Stimulated activated CD4-positive, alpha-beta T cell treated with anti-CD3 and anti-CD28 coated beads, Interleukin-1b, Interleukin-23, amount 100 ng/mL, for 48 hours (primary cell): ENCODE results near the gene DTX3.
"Not testable (repeated sequence)": the region's sequence is repeated elsewhere in the genome, so short reads cannot be mapped to it uniquely, and the experiment has no call there.

ENCODE experiments used
- DNase-seq: peaks from one replicate; pipeline ENCODE4 v3.0.0-alpha.2; 2020

The DTX3 gene

DNA sequence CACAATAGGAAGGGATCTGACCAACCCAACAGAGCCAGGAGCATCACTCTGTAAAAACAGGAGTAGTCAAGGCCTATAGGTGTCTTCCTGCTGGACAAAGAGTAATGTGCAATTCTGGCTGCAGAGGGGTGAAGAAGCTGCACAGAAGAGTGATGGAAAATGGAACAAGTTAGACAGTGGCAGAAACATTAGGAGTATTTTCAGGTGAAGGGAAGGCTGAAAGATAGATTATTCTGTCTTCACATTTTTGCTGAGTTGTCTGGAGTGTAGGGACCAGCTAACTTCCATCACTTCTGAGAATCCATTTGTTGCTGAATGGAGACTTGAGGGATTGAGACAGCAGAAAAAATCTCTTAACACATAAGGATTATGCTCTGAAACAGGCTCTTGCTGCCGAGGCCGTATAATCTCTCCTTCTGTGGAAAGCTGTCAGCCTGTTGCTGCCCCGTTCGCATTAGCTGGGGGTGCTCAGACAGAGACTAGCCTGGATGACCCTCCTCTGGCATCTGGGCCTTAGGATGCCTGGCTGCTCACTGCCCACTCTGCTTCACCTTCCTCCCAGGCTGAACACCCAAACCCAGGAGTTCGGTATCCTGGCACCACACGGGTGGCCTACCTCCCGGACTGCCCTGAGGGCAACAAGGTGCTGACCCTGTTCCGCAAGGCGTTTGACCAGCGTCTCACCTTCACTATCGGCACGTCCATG is 3.5 kb downstream of the DTX3 start:
- DNase-seq = no peak

DNA sequence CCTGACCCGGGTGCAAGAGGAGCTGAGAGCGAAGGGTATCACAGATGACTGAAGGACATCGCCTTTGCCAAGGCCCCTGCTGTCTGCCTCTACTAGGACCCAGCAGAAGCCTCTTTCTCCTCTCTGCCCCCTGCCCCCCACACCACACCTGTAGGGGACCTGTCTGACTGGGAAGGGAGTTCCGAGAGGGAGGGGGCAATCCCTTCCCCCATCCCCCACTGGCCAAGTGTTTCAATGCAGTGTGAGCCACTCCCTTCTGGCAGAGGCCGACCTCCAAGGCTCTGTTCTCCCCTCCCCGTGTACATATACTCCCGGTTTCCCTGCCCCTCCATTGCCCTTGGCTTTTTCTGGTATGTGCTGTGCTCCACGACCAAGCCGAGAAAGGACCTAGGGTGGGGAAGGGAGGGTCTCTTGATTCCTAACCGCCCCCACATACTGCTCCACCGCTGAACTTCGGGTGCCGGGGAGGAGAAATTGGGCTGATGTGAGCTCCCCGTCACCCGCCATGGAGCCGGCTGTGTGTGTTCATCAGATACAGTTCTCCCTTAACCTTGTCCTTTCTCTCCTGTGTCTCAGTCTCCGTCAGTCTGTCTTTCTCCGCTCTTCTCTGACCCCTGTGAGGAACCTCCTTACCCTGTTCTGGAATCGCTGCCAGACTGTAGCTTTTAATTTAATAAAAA is 4.6 kb downstream of the DTX3 start:
- no peak for DNase-seq

DNA sequence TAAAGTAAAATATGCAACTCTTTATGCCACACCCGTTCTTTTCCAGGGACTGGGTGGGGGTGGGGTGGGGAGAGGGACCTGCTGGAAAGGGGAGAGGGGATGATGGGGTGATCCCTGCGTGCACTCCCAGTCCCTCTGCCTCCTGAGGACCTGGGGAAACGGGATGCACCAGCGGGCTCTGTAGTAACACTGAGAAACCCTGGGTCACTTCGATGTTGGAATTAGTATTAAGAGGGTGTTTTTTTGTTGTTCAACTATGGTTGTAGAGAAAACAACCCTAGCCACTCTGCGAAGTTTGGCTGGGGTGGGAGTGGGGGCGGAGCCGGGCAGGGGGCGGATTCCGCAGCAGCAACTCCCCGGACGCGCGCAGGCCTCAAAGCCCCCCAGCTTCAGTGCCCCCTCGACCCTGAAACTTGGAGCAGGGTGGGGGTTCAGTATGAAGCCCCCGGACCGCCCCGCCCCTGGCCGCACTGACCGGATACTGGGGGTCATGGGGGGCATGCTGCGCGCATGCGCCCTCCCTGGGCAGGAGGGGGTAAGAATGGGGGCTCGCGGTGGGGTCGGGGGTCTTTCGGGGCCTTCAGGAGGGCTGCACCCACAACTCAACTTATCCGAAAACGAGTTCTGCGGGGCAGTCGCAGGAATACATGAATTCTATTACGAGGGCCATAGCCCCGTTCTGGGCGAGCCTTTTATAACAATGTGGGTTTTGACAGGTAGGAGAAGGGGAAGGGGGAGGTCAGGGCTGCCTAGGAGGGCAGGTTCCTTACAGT is 5.3 kb downstream of the DTX3 start:
- no peak for DNase-seq

DNA sequence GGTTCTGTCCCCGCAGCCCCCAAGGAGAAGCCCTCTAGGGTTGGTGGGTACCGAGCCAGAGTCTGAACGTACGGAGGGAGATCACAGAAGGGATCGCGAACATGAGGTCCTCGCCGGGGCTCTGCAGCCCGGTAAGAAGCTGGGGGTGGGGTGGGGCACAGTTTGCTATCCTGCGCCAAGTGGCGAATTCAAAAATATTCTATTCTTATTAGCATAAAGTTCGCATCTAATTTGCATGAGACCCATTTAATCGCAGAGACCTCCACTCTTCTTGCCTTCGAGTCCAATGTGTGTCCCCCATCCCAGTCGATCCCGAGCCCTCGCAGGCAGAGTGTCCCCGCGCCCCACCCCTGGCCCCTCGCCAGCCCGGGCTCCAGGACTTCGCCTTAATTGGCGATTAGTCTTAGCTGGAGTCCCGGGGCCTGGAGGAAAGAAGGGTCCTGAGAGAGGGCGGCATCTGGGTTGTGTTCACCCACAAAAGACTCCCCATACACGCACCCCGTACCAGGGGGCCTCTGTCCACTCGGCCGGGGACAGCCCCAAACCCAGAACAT is 6.0 kb downstream of the DTX3 start:
- no peak for DNase-seq

DNA sequence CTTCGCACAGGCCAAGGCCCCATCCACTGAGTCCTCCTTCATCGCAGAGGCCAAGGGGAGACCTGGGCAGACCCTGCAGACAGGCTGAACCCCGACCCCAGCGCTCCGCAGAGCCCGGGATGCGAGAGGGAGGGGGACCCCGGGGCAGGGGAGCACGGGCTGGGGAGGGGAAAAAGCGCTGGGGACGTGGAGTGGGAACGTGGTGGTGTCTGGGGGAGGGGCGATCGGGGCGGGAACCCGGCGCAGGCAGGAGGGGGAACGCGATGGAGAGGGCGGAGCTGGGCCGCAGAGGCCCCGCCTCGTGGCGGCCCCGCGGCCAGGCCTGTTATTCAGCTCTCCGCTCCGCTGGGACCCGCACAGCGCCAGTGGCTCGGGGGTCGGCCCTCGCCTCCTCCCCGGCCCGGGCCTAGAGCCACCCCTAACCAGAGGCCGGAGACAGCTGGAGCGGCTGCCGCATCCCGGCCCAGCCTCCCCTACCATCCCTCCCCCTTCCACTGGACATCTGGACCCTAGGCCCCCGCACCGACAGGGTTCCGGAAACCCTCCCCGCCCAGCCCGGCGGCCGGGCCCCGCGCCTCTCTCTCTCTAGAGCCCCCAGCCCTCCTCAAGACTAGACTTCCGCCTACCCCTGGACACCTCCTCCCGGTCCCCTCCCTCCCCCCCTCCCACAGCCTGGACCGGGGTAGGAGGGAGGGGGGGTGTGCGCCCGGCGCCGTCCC is 6.6 kb downstream of the DTX3 start, which contains the start of gene ARHGEF25:
TSS of gene ARHGEF25 (plus strand) at position 328 of the 719 bp plus-strand sequence. CDS start 460 bp downstream, outside the sequence.
- DNase-seq = no peak

DNA sequence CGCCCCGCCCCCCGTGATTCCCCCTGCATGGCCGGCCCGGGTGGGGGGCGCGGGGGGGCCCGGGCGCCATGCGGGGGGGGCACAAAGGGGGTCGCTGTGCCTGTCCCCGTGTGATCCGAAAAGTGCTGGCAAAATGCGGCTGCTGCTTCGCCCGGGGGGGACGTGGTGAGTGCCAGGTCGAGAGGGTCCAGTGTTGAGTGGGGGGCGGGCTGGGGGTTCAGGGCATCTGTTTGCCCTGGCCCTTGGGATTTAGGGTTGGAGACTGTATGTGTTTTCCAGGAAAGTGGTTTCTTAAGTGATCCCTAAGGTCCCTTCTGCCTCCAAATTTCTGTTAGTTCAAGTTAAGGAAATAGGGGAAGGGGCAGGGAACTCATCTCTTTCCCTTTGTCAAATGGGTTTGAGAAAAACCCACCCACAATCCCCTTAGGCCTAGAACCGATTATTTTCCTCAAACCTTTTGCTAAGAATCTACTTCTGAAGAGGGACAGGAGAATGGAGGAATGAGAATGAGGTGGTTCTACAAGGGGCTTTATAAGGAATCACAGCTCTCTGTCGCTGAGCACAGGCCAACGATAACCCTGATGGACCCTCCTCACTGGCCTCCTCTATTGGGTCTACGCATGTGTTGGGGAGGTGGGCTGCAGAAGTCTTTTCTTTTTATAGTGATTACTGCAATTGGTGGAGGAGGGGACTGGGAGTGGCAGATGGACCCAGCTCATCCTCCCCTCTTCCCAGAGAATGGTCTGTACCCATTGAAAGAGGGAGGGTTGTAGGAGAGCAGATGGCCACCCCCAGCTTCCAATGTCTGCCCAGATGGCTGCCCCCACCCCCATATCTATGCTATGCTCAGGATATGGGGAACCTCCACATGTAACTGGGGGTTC is 7.4 kb downstream of the DTX3 start:
- no peak for DNase-seq

DNA sequence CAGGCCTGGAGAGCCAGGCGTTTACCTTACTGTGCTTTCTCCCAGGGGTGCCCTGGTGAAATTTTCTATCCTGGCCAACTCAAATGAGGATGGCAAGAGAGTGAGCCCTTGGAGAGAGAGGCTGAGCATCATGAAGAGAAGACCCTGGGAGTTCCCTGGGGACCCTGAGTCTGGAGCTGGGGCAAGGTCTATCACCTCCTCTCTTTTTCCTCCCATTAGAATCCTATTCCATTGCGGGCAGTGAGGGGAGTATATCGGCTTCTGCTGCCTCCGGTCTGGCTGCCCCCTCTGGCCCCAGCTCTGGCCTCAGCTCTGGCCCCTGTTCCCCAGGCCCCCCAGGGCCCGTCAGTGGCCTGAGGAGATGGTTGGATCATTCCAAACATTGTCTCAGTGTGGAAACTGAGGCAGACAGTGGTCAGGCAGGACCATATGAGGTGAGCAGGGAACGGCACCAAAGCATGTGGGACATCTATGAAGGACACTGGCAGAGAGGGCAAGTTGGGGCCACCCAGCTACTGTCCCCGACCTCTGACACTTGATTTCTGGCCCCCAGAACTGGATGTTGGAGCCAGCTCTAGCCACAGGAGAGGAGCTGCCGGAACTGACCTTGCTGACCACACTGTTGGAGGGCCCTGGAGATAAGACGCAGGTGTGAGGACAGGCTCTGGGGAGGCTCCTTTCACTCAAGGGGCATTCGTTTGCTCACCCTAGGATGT is 8.2 kb downstream of the DTX3 start:
- no peak for DNase-seq

DNA sequence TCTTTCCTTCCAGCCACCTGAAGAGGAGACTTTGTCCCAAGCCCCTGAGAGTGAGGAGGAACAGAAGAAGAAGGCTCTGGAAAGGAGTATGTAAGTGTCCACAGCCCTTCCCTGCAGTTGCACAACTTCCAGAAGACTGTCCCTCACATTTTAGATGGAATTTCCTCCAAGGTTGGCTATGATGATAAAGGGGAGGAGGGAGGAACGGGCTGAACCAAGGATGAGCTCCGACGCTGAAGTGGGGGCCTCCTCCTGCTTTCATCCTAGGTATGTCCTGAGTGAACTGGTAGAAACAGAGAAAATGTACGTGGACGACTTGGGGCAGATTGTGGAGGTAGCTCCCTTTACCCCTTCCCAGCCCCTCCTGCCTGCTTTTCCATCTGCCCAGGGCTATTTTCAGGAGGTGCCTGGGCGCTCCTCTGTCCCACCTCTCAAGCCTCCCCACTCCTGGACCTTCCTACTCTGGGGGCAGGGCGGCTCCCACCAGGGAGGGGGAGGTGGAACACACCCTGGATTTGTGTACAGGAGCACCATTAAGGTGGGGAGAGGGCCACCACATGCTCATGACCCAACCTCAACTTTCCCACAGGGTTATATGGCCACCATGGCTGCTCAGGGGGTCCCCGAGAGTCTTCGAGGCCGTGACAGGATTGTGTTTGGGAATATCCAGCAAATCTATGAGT is 8.9 kb downstream of the DTX3 start:
- DNase-seq = no peak

DNA sequence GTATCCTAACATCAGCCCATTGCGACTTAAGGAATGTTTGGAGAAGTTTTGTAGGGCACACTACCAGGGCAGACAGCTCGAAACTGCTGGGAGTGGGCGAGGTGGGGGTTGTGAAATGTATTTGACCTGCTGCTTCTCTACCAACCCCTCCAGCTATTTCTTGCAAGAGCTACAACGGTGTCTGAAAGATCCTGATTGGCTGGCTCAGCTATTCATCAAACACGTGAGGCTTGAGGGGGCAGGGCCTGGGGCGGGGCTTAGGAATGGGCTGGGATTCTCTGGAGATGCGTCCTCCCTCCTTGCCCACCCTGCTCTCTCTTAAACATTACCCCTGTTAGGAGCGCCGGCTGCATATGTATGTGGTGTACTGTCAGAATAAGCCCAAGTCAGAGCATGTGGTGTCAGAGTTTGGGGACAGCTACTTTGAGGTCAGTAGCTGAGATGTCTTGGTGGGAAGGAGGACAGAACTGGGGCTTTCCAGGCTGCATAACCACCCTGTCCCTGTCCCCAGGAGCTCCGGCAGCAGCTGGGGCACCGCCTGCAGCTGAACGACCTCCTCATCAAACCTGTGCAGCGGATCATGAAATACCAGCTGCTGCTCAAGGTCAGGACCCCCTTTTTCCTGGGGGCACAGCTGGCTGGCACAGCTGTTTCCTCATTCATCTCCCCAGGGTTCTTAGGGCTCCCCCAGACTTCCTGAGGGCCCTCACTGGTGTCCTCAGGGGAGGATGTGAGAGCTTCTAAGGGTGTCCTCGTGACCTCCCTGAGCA is 9.7 kb downstream of the DTX3 start:
- no peak for DNase-seq

DNA sequence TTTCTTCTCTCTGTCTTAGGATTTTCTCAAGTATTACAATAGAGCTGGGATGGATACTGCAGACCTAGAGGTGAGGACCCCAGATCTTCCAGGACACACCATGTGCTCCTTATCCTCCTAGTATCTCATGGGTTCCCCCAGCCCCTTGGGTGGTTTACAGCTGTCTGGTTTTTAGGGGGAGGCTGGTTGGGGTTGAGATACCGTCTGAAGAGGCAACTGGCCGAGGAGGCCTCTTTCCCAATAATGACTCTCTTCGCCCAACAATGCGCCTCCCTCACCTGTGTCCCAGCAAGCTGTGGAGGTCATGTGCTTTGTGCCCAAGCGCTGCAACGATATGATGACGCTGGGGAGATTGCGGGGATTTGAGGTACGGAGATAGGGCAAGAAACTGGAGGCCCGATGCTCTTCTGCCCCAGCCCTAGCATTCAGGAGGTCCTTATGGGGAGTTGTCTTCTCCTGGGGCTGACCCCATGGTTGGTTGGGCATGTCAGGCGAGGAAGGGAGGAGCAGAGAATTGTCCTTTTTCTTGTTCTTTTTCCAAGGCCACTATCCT is 10.4 kb downstream of the DTX3 start:
- DNase-seq = no peak

DNA sequence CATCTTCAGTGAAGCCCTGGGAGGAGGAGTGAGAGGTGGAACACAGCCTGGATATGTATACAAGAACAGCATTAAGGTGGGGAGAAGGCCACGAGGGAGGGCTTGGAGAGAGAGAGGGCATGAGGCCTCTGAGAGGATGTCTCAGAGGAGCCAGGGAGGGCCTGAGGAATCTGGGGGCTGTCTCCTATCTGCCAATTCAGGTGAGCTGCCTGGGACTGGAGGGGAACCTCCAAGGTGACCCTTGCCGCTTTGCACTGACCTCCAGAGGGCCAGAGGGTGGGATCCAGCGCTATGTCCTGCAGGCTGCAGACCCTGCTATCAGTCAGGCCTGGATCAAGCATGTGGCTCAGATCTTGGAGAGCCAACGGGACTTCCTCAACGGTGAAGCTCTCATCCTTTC is 11.0 kb downstream of the DTX3 start:
- DNase-seq = no peak

DNA sequence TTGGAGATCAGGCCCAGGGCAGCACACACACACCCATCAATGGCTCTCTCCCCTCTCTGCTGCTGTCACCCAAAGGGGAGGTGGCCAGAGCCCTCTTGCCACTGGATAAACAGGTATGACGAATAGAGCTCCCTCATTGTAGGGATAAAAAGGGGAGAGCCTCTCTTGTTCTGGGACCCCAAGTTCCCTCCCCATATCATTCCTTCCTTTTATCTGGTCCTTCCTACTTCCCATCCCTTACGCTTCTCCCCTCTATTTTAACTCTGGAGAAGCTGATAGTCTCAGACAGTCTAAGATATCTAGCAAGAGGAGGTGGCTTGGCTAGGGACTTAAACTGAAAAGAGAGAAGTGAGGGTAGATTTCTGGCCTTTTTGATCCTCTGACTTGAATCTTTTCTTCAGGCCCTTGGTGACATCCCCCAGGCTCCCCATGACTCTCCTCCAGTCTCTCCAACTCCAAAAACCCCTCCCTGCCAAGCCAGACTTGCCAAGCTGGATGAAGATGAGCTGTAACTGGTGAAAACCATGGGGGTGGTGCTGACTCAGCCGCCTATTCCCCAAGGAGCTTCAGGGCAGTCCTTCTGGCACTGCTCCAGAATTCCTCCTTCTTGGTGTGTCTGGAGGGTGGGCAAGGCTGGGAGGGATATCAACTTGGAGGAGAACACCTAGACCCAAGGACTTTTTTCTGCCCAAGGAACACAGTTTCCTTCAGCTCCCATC is 11.9 kb downstream of the DTX3 start:
- DNase-seq = no peak

DNA sequence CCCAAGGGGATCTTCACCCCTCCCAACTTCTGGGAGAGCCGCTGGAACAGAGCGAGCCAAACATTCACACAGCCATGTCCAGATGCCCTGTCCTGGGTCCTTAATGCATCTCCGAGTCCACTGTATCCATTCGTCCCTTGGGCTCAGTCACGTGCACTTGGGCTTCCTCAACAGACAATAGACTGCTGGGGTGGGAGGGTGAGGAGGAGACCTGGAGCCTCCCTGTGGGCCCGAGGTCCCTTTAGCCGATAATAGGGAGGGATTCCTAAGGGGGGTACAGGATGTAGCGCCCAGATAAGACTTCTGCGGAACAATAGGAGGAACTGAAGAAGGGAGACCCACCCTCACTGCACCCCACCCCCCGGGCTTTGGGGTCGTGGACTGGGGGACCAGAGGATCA is 13.3 kb downstream of the DTX3 start:
- no peak for DNase-seq

DNA sequence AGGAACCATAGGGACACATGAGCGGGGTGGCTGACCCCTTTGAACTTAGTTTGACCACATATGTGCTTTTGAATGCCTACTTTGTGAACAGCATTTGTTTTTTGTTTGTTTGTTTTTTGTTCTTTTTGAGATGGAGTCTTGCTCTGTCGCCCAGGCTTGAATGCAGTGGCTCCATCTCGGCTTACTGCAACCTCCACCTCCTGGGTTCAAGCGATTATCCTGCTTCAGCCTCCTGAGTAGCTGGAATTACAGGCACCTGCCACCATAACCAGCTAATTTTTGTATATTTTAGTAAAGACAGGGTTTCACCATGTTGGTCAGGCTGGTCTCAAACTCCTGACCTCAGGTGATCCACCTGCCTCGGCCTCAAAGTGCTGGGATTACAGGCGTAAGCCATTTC is 13.8 kb downstream of the DTX3 start:
- not testable (repeated sequence) for DNase-seq

DNA sequence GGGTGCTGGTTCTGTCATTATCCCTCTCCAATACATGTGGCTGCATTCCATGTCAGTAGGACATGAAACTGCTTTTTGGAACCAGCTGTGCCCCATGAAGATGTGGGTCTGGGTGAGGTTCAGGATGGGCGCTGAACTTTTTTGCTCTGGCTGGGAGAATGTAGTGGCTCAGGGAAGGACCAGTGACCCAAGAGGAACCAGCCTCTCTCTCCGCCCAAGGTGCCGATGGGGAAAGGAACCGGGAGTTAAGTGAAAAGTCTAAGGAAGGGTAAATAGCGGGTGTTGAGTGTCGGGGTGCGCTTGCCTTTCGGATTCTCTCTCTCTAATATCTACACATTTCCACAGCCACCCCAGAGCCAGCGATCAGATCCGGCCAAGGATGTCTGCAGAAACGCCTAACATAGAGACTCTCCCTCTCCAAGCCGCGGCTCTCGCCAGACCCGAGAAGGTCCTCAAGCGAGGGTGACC is 14.4 kb downstream of the DTX3 start:
- no peak for DNase-seq

DNA sequence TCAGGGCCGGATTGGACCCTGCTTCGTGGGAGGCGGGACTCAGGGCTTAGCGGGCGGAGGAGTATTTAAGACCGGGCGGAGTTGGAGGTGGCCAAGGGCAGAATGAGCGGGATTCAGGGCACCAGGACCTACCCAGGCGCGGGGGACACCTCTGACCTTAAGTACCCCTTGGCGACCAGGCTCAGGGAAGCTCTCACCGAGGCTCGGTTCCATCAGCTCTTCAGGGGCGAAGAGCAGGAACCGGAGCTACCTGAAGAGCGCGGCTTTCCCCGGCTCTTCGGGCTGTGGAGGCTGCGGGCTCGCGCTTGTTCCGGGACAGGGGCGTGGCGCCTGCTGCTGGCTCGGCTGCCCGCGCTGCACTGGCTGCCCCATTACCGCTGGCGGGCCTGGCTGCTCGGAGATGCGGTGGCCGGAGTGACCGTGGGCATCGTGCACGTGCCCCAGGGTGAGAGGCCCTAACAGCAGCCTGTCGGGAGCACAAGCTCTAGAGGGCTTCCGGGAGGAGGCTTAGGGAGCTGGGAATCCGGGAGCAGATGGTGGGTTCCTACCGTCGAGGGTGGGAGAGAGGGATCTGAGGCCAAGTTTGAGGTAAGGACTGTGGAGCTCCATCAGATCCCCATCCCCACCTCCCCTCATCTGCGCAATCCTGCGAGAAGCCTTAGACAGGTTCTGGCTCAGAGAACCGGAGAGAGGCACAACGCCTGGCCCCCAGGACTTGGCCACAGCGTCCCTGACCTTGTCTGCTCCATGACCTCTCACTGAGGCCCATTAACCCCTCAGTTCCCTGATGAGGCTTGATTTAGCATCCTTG is 15.0 kb downstream of the DTX3 start:
- no peak for DNase-seq

DNA sequence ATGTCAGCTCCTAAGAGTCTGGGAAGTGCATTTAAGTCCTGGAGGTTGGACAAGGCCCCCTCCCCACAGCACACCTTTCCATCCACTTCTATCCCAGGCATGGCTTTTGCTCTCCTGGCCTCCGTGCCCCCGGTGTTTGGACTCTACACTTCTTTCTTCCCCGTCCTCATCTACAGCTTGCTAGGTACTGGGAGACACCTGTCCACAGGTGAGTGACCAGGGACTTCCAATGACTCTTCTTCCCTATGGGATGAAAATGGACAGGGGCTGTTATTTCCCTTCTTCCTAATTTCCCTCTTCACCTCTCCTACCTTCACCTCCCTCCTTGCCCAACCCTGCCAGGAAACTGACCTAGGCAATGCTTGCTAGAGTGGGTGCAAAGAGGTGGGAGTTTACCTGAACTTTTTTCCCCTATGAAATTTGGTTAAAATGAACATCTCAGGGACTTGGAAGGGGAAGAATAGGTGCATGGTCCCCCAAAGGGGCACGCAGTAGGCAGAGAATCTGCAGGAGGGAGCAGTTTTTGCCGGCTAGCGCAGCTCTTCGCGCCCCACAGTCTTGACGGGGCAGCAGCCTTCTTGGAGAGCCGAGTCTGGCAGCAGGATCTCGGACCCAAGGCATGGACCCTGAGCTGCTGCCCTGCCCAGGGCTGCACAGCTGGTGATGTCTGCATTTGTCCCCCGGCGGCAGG is 15.8 kb downstream of the DTX3 start:
- DNase-seq = no peak
